ENCODE measurements around the gene TXNIP. TPM values are rescaled to one million over a fixed set of nuclear protein-coding genes. Genes with fewer than 3 reads are reported as not detected.

Gene TXNIP
- total RNA-seq, 1 experiment from 2014 or later, result 23.2 TPM

- Histone ChIP-seq H3K4me2 (ENCODE audit: insufficient read depth, insufficient read length, low read length) (no peak overlapping the region), H3K4ac (ENCODE audit: low read depth, low read length) (no peak overlapping the region), H3K79me2 (ENCODE audit: insufficient read depth, low read length) (no peaks in the 10 kb centered on the region), H3K18ac (ENCODE audit: insufficient read length, low read depth, low read length) (no peak overlapping the region), H2BK15ac (ENCODE audit: low read depth, low read length) (no peak overlapping the region), H3K9me3 (ENCODE audit: control insufficient read depth, low read depth, low read length) (no peaks in the 10 kb centered on the region), H3T11ph (ENCODE audit: low read length) (no peak overlapping the region), H3K23ac (ENCODE audit: insufficient read length, low read depth, low read length) (no peak overlapping the region), H2BK5ac (ENCODE audit: insufficient read length, low read length) (no peak overlapping the region), H4K5ac (ENCODE audit: insufficient read length, low read depth, low read length) (no peak overlapping the region), H3K79me1 (ENCODE audit: insufficient read depth, low read depth, low read length, poor library complexity, severe bottlenecking) (no peaks in the 10 kb centered on the region), H2BK120ac (ENCODE audit: low read depth, low read length, poor library complexity, severe bottlenecking) (no peak overlapping the region), H3K4me1 (ENCODE audit: insufficient read depth, low read length) (no peaks in the 10 kb centered on the region; the same call in 1 of the 2 replicates), H3K27ac (ENCODE audit: insufficient read length, low read depth, low read length) (no peak overlapping the region), H2BK12ac (ENCODE audit: insufficient read length, low read depth, low read length) (no peak overlapping the region), H3K56ac (ENCODE audit: insufficient read length, low read depth, low read length) (no peak overlapping the region), H3K14ac (ENCODE audit: insufficient read depth, low read length) (no peak overlapping the region), H3K23me2 (ENCODE audit: insufficient read length, low read depth, low read length, poor library complexity, severe bottlenecking) (peaks cover 4% of the 10 kb centered on the region), H3K9ac (ENCODE audit: extremely low read depth, insufficient read length, low read length) (no peak overlapping the region), H3K27me3 (ENCODE audit: insufficient read depth, low read length) (peaks cover 7% of the 10 kb centered on the region; the same call in 1 of the 2 replicates), H4K20me1 (ENCODE audit: control insufficient read depth, insufficient read depth, insufficient read length) (no peaks in the 10 kb centered on the region), H2BK20ac (ENCODE audit: low read depth, low read length, poor library complexity, severe bottlenecking) (no peak overlapping the region), H2AK5ac (ENCODE audit: insufficient read length, low read length) (no peak overlapping the region), H2AFZ (ENCODE audit: low read length) (no peak overlapping the region), H4K91ac (ENCODE audit: insufficient read length, low read depth, low read length) (no peak overlapping the region), H4K8ac (replicated peaks; ENCODE audit: insufficient read length, low read depth, low read length) (no peak overlapping the region)
- H3K4me3 Mint-ChIP-seq, result no peak overlapping the region
- no peak overlapping the region for H3K27ac Mint-ChIP-seq
- no peaks in the 10 kb centered on the region for H3K36me3 Mint-ChIP-seq (ENCODE audit: insufficient read depth in 1 of 3, low read depth in 3 of 3)
- H3K4me1 Mint-ChIP-seq, result peaks cover 8 to 19% of the 10 kb centered on the region in 2 experiments
- WGBS (ENCODE audit: extremely low coverage, insufficient read length, low lambda C conversion rate), result no CpG with 5 or more reads among the region's 3 CpGs
- DNase-seq, result no peak
- no peaks in the 10 kb centered on the region for H3K9me3 Mint-ChIP-seq
- TF ChIP-seq CTCF (conservative IDR thresholded peaks at IDR 0.05), result no peak
- H3K27me3 Mint-ChIP-seq (ENCODE audit: low read depth), result peaks cover 21% of the 10 kb centered on the region
Observed at GRCh38 chr1:145952903-145953302, 43.5 kb downstream of the TXNIP start.

Data from H9 (cell line).